PC-3 (cell line): ENCODE results near the gene DPPA4. TPM values are rescaled to one million over a fixed set of nuclear protein-coding genes. Genes with fewer than 3 reads are reported as not detected.

Experiments
- ATAC-seq: fragments of 200-7000 bp; cut with Tn5 transposase; 2 replicates; pipeline ENCODE4 v1.9.1; 2020; ENCODE audit warnings: mild to moderate bottlenecking, moderate library complexity
- BruUV-seq: library from RNA; stranded (reverse); fragments of 400-500 nt; replicated peaks from 2 replicates; lab custom pipeline; 2021; lab: Mats Ljungman, UMichigan
- CTCF ChIA-PET: fragments of 300-600 bp; sonication (Branson Sonifier 250); formaldehyde crosslinking; loops from one replicate; lab custom pipeline; 2022; ENCODE audit warnings: antibody characterized with exemption; lab: Charles Lee
- POLR2A ChIA-PET: fragments of 300-600 bp; sonication (Branson Sonifier 250); formaldehyde crosslinking; loops from one replicate; lab custom pipeline; 2022; ENCODE audit warnings: antibody characterized with exemption; ENCODE audit not compliant: unreplicated experiment; lab: Charles Lee
- DNase-seq: peaks from one replicate; pipeline ENCODE4 v3.0.0-alpha.2; 2015
- H2AFZ ChIP-seq: fragments of 300-600 bp; sonication (generic); 2 replicates; pipeline ENCODE4 v1.6.0; 2016; ENCODE audit warnings: antibody characterized with exemption, low read length
- H3F3A ChIP-seq: fragments of 300-600 bp; sonication (generic); one replicate; pipeline ENCODE4 v1.6.0; 2017; ENCODE audit warnings: antibody characterized with exemption, low read length, control low read depth, mild to moderate bottlenecking; ENCODE audit not compliant: unreplicated experiment
- H3K27ac ChIP-seq: fragments of 300-600 bp; sonication (generic); 2 replicates; pipeline ENCODE4 v1.5.1; 2016; ENCODE audit warnings: mild to moderate bottlenecking, low read length
- H3K27me3 ChIP-seq: fragments of 300-600 bp; sonication (generic); 2 replicates; pipeline ENCODE4 v1.6.1; 2016; ENCODE audit warnings: low read length, mixed read lengths
- H3K36me3 ChIP-seq: fragments of 300-600 bp; sonication (generic); 2 replicates; pipeline ENCODE4 v1.6.1; 2016; ENCODE audit warnings: low read depth, mixed run types, low read length, mixed read lengths
- H3K4me1 ChIP-seq: fragments of 300-600 bp; sonication (generic); 2 replicates; pipeline ENCODE4 v1.5.1; 2016; ENCODE audit warnings: low read length; ENCODE audit not compliant: insufficient read depth
- H3K4me2 ChIP-seq: fragments of 300-600 bp; sonication (generic); 2 replicates; pipeline ENCODE4 v1.6.0; 2016; ENCODE audit warnings: low read length
- H3K4me3 ChIP-seq: fragments of 300-600 bp; sonication (generic); 2 replicates; pipeline ENCODE4 v1.5.1; 2016; ENCODE audit warnings: mild to moderate bottlenecking, low read length, mixed read lengths
- H3K79me2 ChIP-seq: fragments of 300-600 bp; sonication (generic); 2 replicates; pipeline ENCODE4 v1.6.1; 2017; ENCODE audit warnings: low read length, mixed read lengths
- H3K9ac ChIP-seq: fragments of 300-600 bp; sonication (generic); 2 replicates; pipeline ENCODE4 v1.6.0; 2016; ENCODE audit warnings: mild to moderate bottlenecking, low read length
- H3K9me2 ChIP-seq: fragments of 300-600 bp; sonication (generic); replicated peaks from 2 replicates; pipeline ENCODE4 v1.6.1; 2016; ENCODE audit warnings: mixed run types, low read length, mixed read lengths
- H3K9me3 ChIP-seq: fragments of 300-600 bp; sonication (generic); 2 replicates; pipeline ENCODE4 v1.6.1; 2016; ENCODE audit warnings: low read length, mixed read lengths
- H4K20me1 ChIP-seq: fragments of 300-600 bp; sonication (generic); 2 replicates; pipeline ENCODE4 v1.6.1; 2016; ENCODE audit warnings: low read length, mixed read lengths
- EZH2 ChIP-seq: fragments of 300-600 bp; sonication (generic); IDR thresholded peaks from one replicate; pipeline ENCODE4 v1.6.1; 2017; ENCODE audit warnings: antibody characterized with exemption, mild to moderate bottlenecking, low read length; ENCODE audit not compliant: unreplicated experiment
- EZH2phosphoT487 ChIP-seq: fragments of 300-600 bp; sonication (generic); IDR thresholded peaks from 2 replicates; pipeline ENCODE4 v1.6.1; 2018; ENCODE audit warnings: mild to moderate bottlenecking, antibody characterized with exemption, low read length, borderline replicate concordance
- intact Hi-C: fragments of 100-400 bp; cut with micrococcal nuclease; formaldehyde crosslinking; loops from 2 replicates; pipeline ENCODE4 v1.9.0; 2023
- total RNA-seq: library from RNA; depleted of rRNA; stranded (reverse); fragments of >200 nt; gene quantifications from 2 replicates; pipeline ENCODE4 v1.2.3, GENCODE V29; 2014
- TF ChIP-seq, protein P1 (sequence below): fragments of 300-600 bp; sonication (generic); conservative IDR thresholded peaks from 2 replicates; pipeline ENCODE4 v1.5.1; 2017; ENCODE audit warnings: antibody characterized with exemption, low read depth, mild to moderate bottlenecking, low read length

The DPPA4 gene
- total RNA-seq, 1 experiment from 2014 or later, result not detected

DNA sequence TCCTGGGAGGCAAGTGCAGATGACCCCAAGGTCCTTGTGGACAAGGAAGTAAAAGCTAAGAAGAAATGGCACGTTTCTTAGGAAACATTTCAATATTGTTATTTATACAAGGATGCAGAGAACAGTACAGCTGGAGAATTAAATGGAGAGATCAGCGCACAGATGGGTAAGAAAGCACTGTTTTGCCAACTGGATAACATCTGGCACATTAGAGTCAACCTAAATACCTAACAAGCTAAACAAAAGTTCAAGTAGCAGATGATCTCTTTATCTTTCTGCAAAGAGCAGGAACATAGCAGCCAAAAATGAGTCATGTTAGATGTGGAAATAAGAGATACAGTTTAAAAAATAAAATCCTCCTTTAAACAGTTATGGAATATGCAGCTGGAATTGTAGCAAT, 15.7 kb upstream of the DPPA4 start:
- TF ChIP-seq, protein P1, sequence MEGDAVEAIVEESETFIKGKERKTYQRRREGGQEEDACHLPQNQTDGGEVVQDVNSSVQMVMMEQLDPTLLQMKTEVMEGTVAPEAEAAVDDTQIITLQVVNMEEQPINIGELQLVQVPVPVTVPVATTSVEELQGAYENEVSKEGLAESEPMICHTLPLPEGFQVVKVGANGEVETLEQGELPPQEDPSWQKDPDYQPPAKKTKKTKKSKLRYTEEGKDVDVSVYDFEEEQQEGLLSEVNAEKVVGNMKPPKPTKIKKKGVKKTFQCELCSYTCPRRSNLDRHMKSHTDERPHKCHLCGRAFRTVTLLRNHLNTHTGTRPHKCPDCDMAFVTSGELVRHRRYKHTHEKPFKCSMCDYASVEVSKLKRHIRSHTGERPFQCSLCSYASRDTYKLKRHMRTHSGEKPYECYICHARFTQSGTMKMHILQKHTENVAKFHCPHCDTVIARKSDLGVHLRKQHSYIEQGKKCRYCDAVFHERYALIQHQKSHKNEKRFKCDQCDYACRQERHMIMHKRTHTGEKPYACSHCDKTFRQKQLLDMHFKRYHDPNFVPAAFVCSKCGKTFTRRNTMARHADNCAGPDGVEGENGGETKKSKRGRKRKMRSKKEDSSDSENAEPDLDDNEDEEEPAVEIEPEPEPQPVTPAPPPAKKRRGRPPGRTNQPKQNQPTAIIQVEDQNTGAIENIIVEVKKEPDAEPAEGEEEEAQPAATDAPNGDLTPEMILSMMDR, result no peak
- TF ChIP-seq EZH2phosphoT487, result no peak
- no peak for TF ChIP-seq EZH2
- Histone ChIP-seq H3K27me3 (peaks cover 54% of the 10 kb centered on the region), H3K9ac (no peak overlapping the region), H3K4me3 (no peak overlapping the region), H4K20me1 (no peaks in the 10 kb centered on the region), H3F3A (no peaks in the 10 kb centered on the region), H3K27ac (no peak overlapping the region), H3K9me2 (no peaks in the 10 kb centered on the region), H2AFZ (no peak overlapping the region), H3K9me3 (no peaks in the 10 kb centered on the region), H3K36me3 (no peaks in the 10 kb centered on the region), H3K79me2 (no peaks in the 10 kb centered on the region), H3K4me2 (no peak overlapping the region), H3K4me1 (no peaks in the 10 kb centered on the region)
- DNase-seq (no peak), ATAC-seq (no peak)
- intact Hi-C loops, result no loop called here
- ChIA-PET CTCF (no interaction called here), POLR2A (interaction anchor here (0.5 kb wide), 1 partner anchor 423 kb away, joined by 4 read pairs; no protein-coding TSS in a partner anchor)
- BruUV-seq, result no TSS peak

DNA sequence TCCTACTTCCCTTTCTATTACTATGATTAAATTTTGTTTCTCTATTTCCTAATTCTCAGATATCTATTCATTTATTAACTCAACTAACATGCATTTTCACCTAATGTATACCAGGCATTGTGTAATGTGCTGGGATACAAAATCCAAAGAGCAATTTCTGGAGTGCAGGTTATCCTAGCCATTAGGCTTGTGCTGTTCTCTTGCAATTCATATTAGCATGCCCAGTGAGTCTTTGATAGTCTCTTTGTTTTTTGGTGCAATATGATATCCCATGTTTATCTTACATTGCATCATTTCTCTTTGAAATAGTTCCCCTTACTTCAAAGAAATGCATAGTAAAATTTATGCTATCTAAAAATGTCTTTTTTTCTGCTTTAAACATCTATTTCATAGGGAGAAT, 13.9 kb upstream of the DPPA4 start:
- no peaks in the 10 kb centered on the region for H3K79me2 ChIP-seq
- TF ChIP-seq EZH2phosphoT487, result no peak
- no peak overlapping the region for H3K4me2 ChIP-seq
- DNase-seq, result no peak
- H3K9ac ChIP-seq, result no peak overlapping the region
- ATAC-seq, result no peak
- no peaks in the 10 kb centered on the region for H3K9me3 ChIP-seq
- H3F3A ChIP-seq, result no peaks in the 10 kb centered on the region
- ChIA-PET POLR2A (no interaction called here), CTCF (no interaction called here)
- H3K36me3 ChIP-seq, result no peaks in the 10 kb centered on the region
- H3K4me3 ChIP-seq, result no peak overlapping the region
- intact Hi-C loops, result no loop called here
- H2AFZ ChIP-seq, result no peak overlapping the region
- no peak overlapping the region for H3K27ac ChIP-seq
- H4K20me1 ChIP-seq, result no peaks in the 10 kb centered on the region
- no TSS peak for BruUV-seq
- no peaks in the 10 kb centered on the region for H3K9me2 ChIP-seq
- H3K4me1 ChIP-seq, result no peaks in the 10 kb centered on the region
- peaks cover 47% of the 10 kb centered on the region for H3K27me3 ChIP-seq

DNA sequence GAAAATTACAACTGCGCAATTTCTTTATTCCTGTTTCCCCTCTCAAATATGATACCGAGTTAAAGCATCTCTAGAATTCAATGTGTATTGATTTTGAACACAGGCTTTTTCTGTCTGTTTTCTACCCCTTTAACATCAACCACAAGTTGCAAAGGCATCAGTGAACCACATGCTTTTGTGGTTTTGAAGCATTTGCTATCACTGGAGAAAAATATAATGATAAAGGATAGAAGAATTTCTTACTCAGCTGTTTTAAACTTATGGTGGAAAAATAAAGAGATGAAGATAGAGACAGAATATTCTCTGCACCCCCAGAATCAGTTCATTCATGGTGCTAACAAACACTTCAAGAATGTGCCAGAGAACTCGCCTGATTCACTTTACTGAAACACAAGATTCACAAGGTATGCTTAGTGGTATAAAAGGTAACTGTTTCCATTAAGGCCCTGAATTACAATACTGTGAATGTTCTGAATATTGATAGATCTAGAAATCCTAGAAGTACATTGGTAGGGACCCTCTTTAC, 9.5 kb upstream of the DPPA4 start:
- no peaks in the 10 kb centered on the region for H3K36me3 ChIP-seq
- no peak overlapping the region for H3K27ac ChIP-seq
- no peaks in the 10 kb centered on the region for H3K9me3 ChIP-seq
- CTCF ChIA-PET, result no interaction called here
- H3K9ac ChIP-seq, result no peak overlapping the region
- ATAC-seq (no peak), DNase-seq (no peak)
- no peaks in the 10 kb centered on the region for H3K79me2 ChIP-seq
- H3K27me3 ChIP-seq, result peaks cover 16% of the 10 kb centered on the region
- no peaks in the 10 kb centered on the region for H4K20me1 ChIP-seq
- POLR2A ChIA-PET, result no interaction called here
- intact Hi-C loops, result no loop called here
- no peak overlapping the region for H3K4me2 ChIP-seq
- TF ChIP-seq EZH2, result no peak
- no peak for TF ChIP-seq EZH2phosphoT487
- TF ChIP-seq, protein P1, result no peak
- H3K4me1 ChIP-seq, result no peaks in the 10 kb centered on the region
- BruUV-seq, result no TSS peak
- H3K9me2 ChIP-seq, result no peaks in the 10 kb centered on the region
- no peak overlapping the region for H2AFZ ChIP-seq
- H3F3A ChIP-seq, result no peaks in the 10 kb centered on the region
- no peak overlapping the region for H3K4me3 ChIP-seq
